Gastrocnemius medialis (tissue), 4 donors: ENCODE results near the gene CARNS1.

Experiments used
- CTCF ChIP-seq, 5 experiments: fragments of 450-650 bp in 3 of 5; fragments of 200-600 bp in 2 of 5; sonication (generic) in 2 of 5; IDR thresholded peaks in 4 of 5; conservative IDR thresholded peaks in 1 of 5; 1 replicate in 4 of 5; 2 replicates in 1 of 5; pipeline ENCODE4 v1.5.1; 2016 to 2019; ENCODE audit warnings: antibody characterized with exemption in 5 of 5, mild to moderate bottlenecking in 3 of 5, moderate library complexity in 3 of 5
- POLR2A ChIP-seq, 2 donors: fragments of 450-650 bp; IDR thresholded peaks; one replicate each; pipeline ENCODE4 v1.6.1; 2017; ENCODE audit warnings: antibody characterized with exemption in 2 of 2, mild to moderate bottlenecking in 2 of 2, moderate library complexity in 2 of 2

- TF ChIP-seq POLR2A (IDR thresholded peaks at IDR 0.05) (no peak), CTCF (IDR thresholded peaks at IDR 0.05 in 4 of 5, conservative IDR thresholded peaks at IDR 0.05 in 1 of 5) (no peak)
Observed at GRCh38 chr11:67390947-67391303, 24.6 kb upstream of the CARNS1 start.
